RWPE2 (cell line): Measurements from ENCODE around the gene TIMP4.

Source experiments
- ATAC-seq: fragments of 200-7000 bp; cut with Tn5 transposase; 3 replicates; pipeline ENCODE4 v1.9.1; 2021; ENCODE audit warnings: low read depth
- DNase-seq: peaks from one replicate; pipeline ENCODE4 v3.0.0-alpha.2; 2020; ENCODE audit warnings: low spot score
- H3K27ac ChIP-seq: fragments of 450-650 bp; 2 replicates; pipeline ENCODE4 v1.5.1; 2017; ENCODE audit warnings: mild to moderate bottlenecking; ENCODE audit not compliant: poor library complexity, severe bottlenecking
- H3K27me3 ChIP-seq: fragments of 250-450 bp; sonication (Bioruptor Pico); 2 replicates; pipeline ENCODE4 v1.5.1; 2021; ENCODE audit warnings: mild to moderate bottlenecking, moderate library complexity; ENCODE audit not compliant: insufficient read depth, poor library complexity, severe bottlenecking
- H3K36me3 ChIP-seq: fragments of 250-450 bp; sonication (Bioruptor Pico); 2 replicates; pipeline ENCODE4 v1.5.1; 2020; ENCODE audit warnings: low read depth, mild to moderate bottlenecking, moderate library complexity
- H3K4me1 ChIP-seq: fragments of 250-450 bp; sonication (Bioruptor Pico); 2 replicates; pipeline ENCODE4 v1.5.1; 2021; ENCODE audit warnings: mild to moderate bottlenecking, moderate library complexity; ENCODE audit not compliant: insufficient read depth, poor library complexity, severe bottlenecking
- H3K4me3 ChIP-seq: fragments of 250-450 bp; sonication (Bioruptor Pico); 2 replicates; pipeline ENCODE4 v1.5.1; 2021; ENCODE audit warnings: mild to moderate bottlenecking, moderate library complexity; ENCODE audit not compliant: severe bottlenecking
- H3K9me3 ChIP-seq: fragments of 250-450 bp; sonication (Bioruptor Pico); 2 replicates; pipeline ENCODE4 v1.5.1; 2021; ENCODE audit warnings: mild to moderate bottlenecking, moderate library complexity; ENCODE audit not compliant: severe bottlenecking
- TF ChIP-seq, protein P1 (sequence below): fragments of 450-650 bp; IDR thresholded peaks from one replicate; pipeline ENCODE4 v1.5.1; 2017; ENCODE audit warnings: mild to moderate bottlenecking, moderate library complexity; ENCODE audit not compliant: poor library complexity, severe bottlenecking

The TIMP4 gene

GRCh38 chr3:12115104-12115503, 43.6 kb downstream of the TIMP4 start:
- peaks cover 12% of the 10 kb centered on the region for H3K27me3 ChIP-seq
- H3K36me3 ChIP-seq: no peaks in the 10 kb centered on the region
- no peak overlapping the region for H3K27ac ChIP-seq
- no peaks in the 10 kb centered on the region for H3K9me3 ChIP-seq
- ATAC-seq (no peak), DNase-seq (no peak)
- TF ChIP-seq, protein P1, sequence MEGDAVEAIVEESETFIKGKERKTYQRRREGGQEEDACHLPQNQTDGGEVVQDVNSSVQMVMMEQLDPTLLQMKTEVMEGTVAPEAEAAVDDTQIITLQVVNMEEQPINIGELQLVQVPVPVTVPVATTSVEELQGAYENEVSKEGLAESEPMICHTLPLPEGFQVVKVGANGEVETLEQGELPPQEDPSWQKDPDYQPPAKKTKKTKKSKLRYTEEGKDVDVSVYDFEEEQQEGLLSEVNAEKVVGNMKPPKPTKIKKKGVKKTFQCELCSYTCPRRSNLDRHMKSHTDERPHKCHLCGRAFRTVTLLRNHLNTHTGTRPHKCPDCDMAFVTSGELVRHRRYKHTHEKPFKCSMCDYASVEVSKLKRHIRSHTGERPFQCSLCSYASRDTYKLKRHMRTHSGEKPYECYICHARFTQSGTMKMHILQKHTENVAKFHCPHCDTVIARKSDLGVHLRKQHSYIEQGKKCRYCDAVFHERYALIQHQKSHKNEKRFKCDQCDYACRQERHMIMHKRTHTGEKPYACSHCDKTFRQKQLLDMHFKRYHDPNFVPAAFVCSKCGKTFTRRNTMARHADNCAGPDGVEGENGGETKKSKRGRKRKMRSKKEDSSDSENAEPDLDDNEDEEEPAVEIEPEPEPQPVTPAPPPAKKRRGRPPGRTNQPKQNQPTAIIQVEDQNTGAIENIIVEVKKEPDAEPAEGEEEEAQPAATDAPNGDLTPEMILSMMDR: no peak
- H3K4me3 ChIP-seq: no peak overlapping the region
- no peaks in the 10 kb centered on the region for H3K4me1 ChIP-seq

GRCh38 chr3:12114251-12114650, 44.5 kb downstream of the TIMP4 start:
- TF ChIP-seq, protein P1: no peak
- H3K27me3 ChIP-seq: peaks cover 12% of the 10 kb centered on the region
- no peak overlapping the region for H3K4me3 ChIP-seq
- no peak overlapping the region for H3K27ac ChIP-seq
- no peaks in the 10 kb centered on the region for H3K36me3 ChIP-seq
- ATAC-seq (no peak), DNase-seq (no peak)
- no peaks in the 10 kb centered on the region for H3K4me1 ChIP-seq
- no peaks in the 10 kb centered on the region for H3K9me3 ChIP-seq

DNA sequence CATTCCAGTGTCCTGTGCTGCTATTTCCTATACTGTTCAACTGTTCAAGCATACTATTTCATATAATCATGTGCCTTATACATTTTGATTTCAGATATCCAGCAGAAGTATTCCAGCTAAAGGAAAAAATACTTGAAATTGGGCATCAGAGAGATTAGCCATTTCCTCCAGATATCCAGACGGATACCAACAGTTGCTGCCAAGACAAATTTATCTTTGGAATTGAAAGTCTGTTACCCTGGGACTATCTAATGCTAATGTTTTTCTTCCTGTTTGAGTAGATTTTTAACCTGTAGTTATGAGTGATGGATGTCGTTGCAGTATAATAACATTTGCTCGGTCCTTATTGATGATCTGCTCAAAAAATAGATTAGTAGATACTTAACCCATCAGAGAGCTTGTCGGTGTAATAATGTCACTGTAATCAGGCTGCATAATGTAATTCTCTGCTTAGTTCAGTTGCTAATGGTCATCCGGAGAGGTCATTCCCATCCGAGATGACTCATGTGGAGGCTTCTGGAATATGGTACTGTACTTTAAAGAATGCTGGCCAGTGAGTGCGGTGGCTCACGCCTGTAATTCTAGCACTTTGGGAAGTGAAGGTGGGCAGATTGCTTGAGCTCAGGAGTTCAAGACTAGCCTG, 51.5 kb downstream of the TIMP4 start:
- no peaks in the 10 kb centered on the region for H3K4me1 ChIP-seq
- no peaks in the 10 kb centered on the region for H3K36me3 ChIP-seq
- H3K9me3 ChIP-seq: no peaks in the 10 kb centered on the region
- ATAC-seq (no peak), DNase-seq (no peak)
- H3K27me3 ChIP-seq: no peaks in the 10 kb centered on the region
- no peak overlapping the region for H3K4me3 ChIP-seq
- no peak overlapping the region for H3K27ac ChIP-seq
- TF ChIP-seq, protein P1: no peak
